NK-92 treated with Interleukin-12 subunit alpha and Interleukin-12 subunit beta, amount 100 ng/mL, for 24 hours (cell line): ENCODE data around the gene LGALS7B.
"Not testable (repeated sequence)": the region's sequence is repeated elsewhere in the genome, so short reads cannot be mapped to it uniquely, and the experiment has no call there.

ENCODE experiments used
- DNase-seq: peaks from one replicate; lab custom pipeline; 2025; lab: John Stamatoyannopoulos, UW

The LGALS7B gene

GRCh38 chr19:38825936-38826335 lies 36.9 kb downstream of the LGALS7B start:
- not testable (repeated sequence) for DNase-seq

GRCh38 chr19:38826856-38827551 lies 38.0 kb downstream of the LGALS7B start:
- DNase-seq: no peak

GRCh38 chr19:38829203-38829602 lies 40.2 kb downstream of the LGALS7B start:
- not testable (repeated sequence) for DNase-seq

- DNase-seq: no peak
Observed at GRCh38 chr19:38830039-38830733, 41.2 kb downstream of the LGALS7B start.

GRCh38 chr19:38831142-38831605 lies 42.2 kb downstream of the LGALS7B start:
- DNase-seq: no peak

GRCh38 chr19:38833092-38833425 lies 44.1 kb downstream of the LGALS7B start:
- DNase-seq: no peak

GRCh38 chr19:38834104-38834490 lies 45.1 kb downstream of the LGALS7B start:
- no peak for DNase-seq

- DNase-seq: no peak
Observed at GRCh38 chr19:38834590-38834989, 45.6 kb downstream of the LGALS7B start.

- DNase-seq: no peak
Observed at GRCh38 chr19:38836159-38836982, 47.4 kb downstream of the LGALS7B start.

GRCh38 chr19:38836983-38837626 lies 48.1 kb downstream of the LGALS7B start:
- no peak for DNase-seq

- no peak for DNase-seq
Observed at GRCh38 chr19:38837656-38838121, 48.7 kb downstream of the LGALS7B start.

GRCh38 chr19:38838208-38838985 lies 49.4 kb downstream of the LGALS7B start:
- no peak for DNase-seq

GRCh38 chr19:38838986-38839761 lies 50.2 kb downstream of the LGALS7B start:
- no peak for DNase-seq

- DNase-seq: no peak
Observed at GRCh38 chr19:38839816-38840582, 51.0 kb downstream of the LGALS7B start.

- DNase-seq: no peak
Observed at GRCh38 chr19:38840583-38840968, 51.6 kb downstream of the LGALS7B start.
